Endothelial cell of umbilical vein (primary cell): Measurements from ENCODE around the gene TAAR8. TPM values are rescaled to one million over a fixed set of nuclear protein-coding genes. Genes with fewer than 3 reads are reported as not detected.

ENCODE experiments used
- BruUV-seq: library from RNA; stranded (reverse); fragments of 400-500 nt; replicated peaks from 2 replicates; lab custom pipeline; 2021; lab: Mats Ljungman, UMichigan
- CTCF ChIA-PET: fragments of 300-600, 350-600 bp; sonication (Branson Sonifier 250); formaldehyde crosslinking; loops from one replicate; lab custom pipeline; 2021; ENCODE audit warnings: antibody characterized with exemption, inconsistent platforms; lab: Charles Lee
- POLR2A ChIA-PET: fragments of 300-600, 350-600 bp; sonication (Branson Sonifier 250); formaldehyde crosslinking; loops from one replicate; lab custom pipeline; 2021; ENCODE audit warnings: antibody characterized with exemption, inconsistent platforms; lab: Charles Lee
- DNase-seq: peaks from one replicate; pipeline ENCODE4 v3.0.0-alpha.2; 2011; ENCODE audit warnings: low read depth, low spot score
- FAIRE-seq: peaks from 2 replicates; lab custom pipeline; 2011; peaks lifted over from hg19 to GRCh38; lab: Jason Lieb, UNC
- H2AFZ ChIP-seq: 2 replicates; pipeline ENCODE4 v1.6.0; 2012; ENCODE audit warnings: low read depth, low read length, control low read depth, inconsistent platforms
- H3K27ac ChIP-seq: 2 replicates; pipeline ENCODE4 v1.5.1; 2011; ENCODE audit warnings: low read depth, mild to moderate bottlenecking, control low read depth, low read length, moderate library complexity; ENCODE audit not compliant: insufficient read depth
- H3K27me3 ChIP-seq, 2 experiments: 2 replicates each; pipeline versions ENCODE4 v1.6.0 to v1.6.1; 2011; ENCODE audit warnings: low read length in 2 of 2, mixed read lengths in 1 of 2; ENCODE audit not compliant: control insufficient read depth in 2 of 2, insufficient read depth in 2 of 2
- H3K36me3 ChIP-seq, 2 experiments: 2 replicates in 1 of 2; 3 replicates in 1 of 2; pipeline ENCODE4 v1.5.1; 2011; ENCODE audit warnings: low read length in 2 of 2, mild to moderate bottlenecking in 1 of 2, moderate library complexity in 1 of 2; ENCODE audit not compliant: control insufficient read depth in 2 of 2, insufficient read depth in 2 of 2; ENCODE audit errors: extremely low read depth in 1 of 2
- H3K4me1 ChIP-seq: 3 replicates; pipeline ENCODE4 v1.5.1; 2011; ENCODE audit warnings: mild to moderate bottlenecking, low read length; ENCODE audit not compliant: control insufficient read depth, insufficient read depth; ENCODE audit errors: extremely low read depth
- H3K4me2 ChIP-seq: 2 replicates; pipeline ENCODE4 v1.6.1; 2011; ENCODE audit warnings: low read length, control low read depth, mixed read lengths; ENCODE audit not compliant: insufficient read depth
- H3K4me3 ChIP-seq, 3 experiments: fragments of 200-600 bp in 1 of 3; sonication (generic), shearing (Covaris generic) in 1 of 3; replicated peaks in 1 of 3; 2 replicates each; pipeline ENCODE4 v1.5.1; 2011 to 2016; ENCODE audit warnings: control low read depth in 3 of 3, low read length in 3 of 3, mild to moderate bottlenecking in 2 of 3, inconsistent platforms in 1 of 3, low read depth in 1 of 3, moderate library complexity in 1 of 3; ENCODE audit not compliant: insufficient read depth in 1 of 3
- H3K79me2 ChIP-seq: 2 replicates; pipeline ENCODE4 v1.6.0; 2012; ENCODE audit warnings: low read length, inconsistent platforms; ENCODE audit not compliant: control insufficient read depth, insufficient read depth
- H3K9ac ChIP-seq: replicated peaks from 2 replicates; pipeline ENCODE3; 2011; ENCODE audit warnings: low read length, control low read depth; ENCODE audit not compliant: insufficient read depth; ENCODE audit errors: extremely low read depth
- H3K9me1 ChIP-seq: replicated peaks from 3 replicates; pipeline ENCODE4 v1.6.0; 2011; ENCODE audit warnings: mild to moderate bottlenecking, low read length; ENCODE audit not compliant: control insufficient read depth, insufficient read depth; ENCODE audit errors: extremely low read depth
- H3K9me3 ChIP-seq: replicated peaks from 2 replicates; pipeline ENCODE4 v1.5.1; 2012; ENCODE audit warnings: low read length, inconsistent platforms; ENCODE audit not compliant: control insufficient read depth, insufficient read depth
- H4K20me1 ChIP-seq: replicated peaks from 2 replicates; pipeline ENCODE3; 2011; ENCODE audit warnings: mild to moderate bottlenecking, low read length; ENCODE audit not compliant: control insufficient read depth, insufficient read depth; ENCODE audit errors: extremely low read depth
- EZH2 ChIP-seq: IDR thresholded peaks from 2 replicates; pipeline ENCODE4 v1.6.1; 2012; ENCODE audit warnings: borderline replicate concordance, low read depth, mild to moderate bottlenecking, moderate library complexity, low read length, inconsistent platforms; ENCODE audit not compliant: severe bottlenecking
- FOS ChIP-seq: IDR thresholded peaks from 2 replicates; pipeline ENCODE4 v1.6.1; 2011; ENCODE audit warnings: mild to moderate bottlenecking, low read length, moderate library complexity, borderline replicate concordance; ENCODE audit not compliant: insufficient read depth
- GATA2 ChIP-seq: IDR thresholded peaks from 2 replicates; pipeline ENCODE4 v1.7.0; 2011; ENCODE audit warnings: low read depth, mild to moderate bottlenecking, moderate library complexity, mixed read lengths, low read length; ENCODE audit not compliant: insufficient read length, insufficient read depth
- JUN ChIP-seq: IDR thresholded peaks from 2 replicates; pipeline ENCODE4 v1.6.1; 2011; ENCODE audit warnings: borderline replicate concordance, low read depth; ENCODE audit not compliant: insufficient read length, insufficient read depth
- MYC ChIP-seq: IDR thresholded peaks from one replicate; pipeline ENCODE4 v1.6.1; 2011; ENCODE audit warnings: mild to moderate bottlenecking, low read depth, low read length
- POLR2A ChIP-seq: IDR thresholded peaks from 2 replicates; pipeline ENCODE4 v1.6.1; 2012; ENCODE audit warnings: low read depth, mild to moderate bottlenecking, control low read depth, low read length
- POLR2AphosphoS5 ChIP-seq: IDR thresholded peaks from 2 replicates; pipeline ENCODE4 v1.6.1; 2012; ENCODE audit warnings: low read depth, mild to moderate bottlenecking, control low read depth, low read length, moderate library complexity; ENCODE audit not compliant: insufficient read depth
- dilution Hi-C: fragments of 300-500 bp; cut with MboI; formaldehyde crosslinking; loops from one replicate; pipeline ENCODE4 v1.15.0; 2019; ENCODE audit warnings: low sequenced_read_pairs; ENCODE audit not compliant: extremely low pct_ligation_motif_present
- intact Hi-C: fragments of 100-400 bp; cut with micrococcal nuclease; formaldehyde crosslinking; loops from one replicate; pipeline ENCODE4 v1.10.0; 2022
- polyA plus RNA-seq, 4 experiments: library from polyadenylated mRNA; depleted of rRNA in 3 of 4; stranded (reverse) in 3 of 4; unstranded in 1 of 4; fragments of >200 nt; gene quantifications; 2 replicates each; pipeline versions ENCODE4 v1.2.1 to v1.2.3, GENCODE V29; 2011 to 2012; ENCODE audit warnings: missing spikeins in 1 of 4
- total RNA-seq: library from RNA; stranded (reverse); gene quantifications from 2 replicates; pipeline ENCODE4 v1.2.3, GENCODE V29; 2021
- TF ChIP-seq, protein P1 (sequence below): IDR thresholded peaks from 2 replicates; pipeline ENCODE4 v1.6.1; 2011; ENCODE audit not compliant: insufficient read depth, insufficient read length
- TF ChIP-seq, protein P2 (sequence below), 2 donors: IDR thresholded peaks; 1 replicate in 1 of 2; 2 replicates in 1 of 2; pipeline ENCODE4 v1.5.1; 2011; ENCODE audit warnings: low read length in 2 of 2, mild to moderate bottlenecking in 2 of 2, moderate library complexity in 2 of 2, control low read depth in 1 of 2, inconsistent platforms in 1 of 2, low read depth in 1 of 2; ENCODE audit not compliant: insufficient read depth in 1 of 2; ENCODE audit errors: extremely low read depth in 1 of 2

Gene TAAR8
- total and polyA plus RNA-seq, 2 donors (not counting 3 experiments of a cell fraction or from before 2014, with no cell fraction given) = not detected

DNA sequence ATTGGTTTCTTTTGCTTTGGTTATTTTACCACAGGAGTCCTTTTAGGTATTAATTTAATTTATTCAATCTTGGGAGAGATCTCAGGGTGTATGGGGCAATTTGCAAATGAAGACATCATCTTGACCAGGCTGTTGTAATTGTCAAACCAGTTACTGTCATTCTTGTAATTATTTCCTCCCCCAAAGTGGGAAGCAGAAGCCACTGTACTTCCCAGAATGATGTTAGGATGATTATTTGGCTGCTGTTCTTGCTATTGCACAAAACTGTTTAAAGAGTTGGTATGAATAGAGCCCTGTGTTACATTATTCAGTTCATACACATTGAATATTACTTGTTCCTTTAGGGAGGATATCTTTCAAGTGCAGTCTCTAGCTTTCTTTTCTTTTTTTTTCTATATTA is 19.3 kb downstream of the TAAR8 start:
- peaks cover 0 to 5% of the 10 kb centered on the region in 2 experiments for H3K27me3 ChIP-seq
- FAIRE-seq (no peak), DNase-seq (no peak)
- H3K4me2 ChIP-seq = no peak overlapping the region
- H3K9ac ChIP-seq = no peak overlapping the region
- ChIA-PET CTCF (interaction anchor here (1.4 kb wide), 1 partner anchor 18 kb away, joined by 3 read pairs; no protein-coding TSS in a partner anchor), POLR2A (no interaction called here)
- no peaks in the 10 kb centered on the region for H4K20me1 ChIP-seq
- no peaks in the 10 kb centered on the region for H3K9me3 ChIP-seq
- no peaks in the 10 kb centered on the region for H3K9me1 ChIP-seq
- dilution Hi-C loops (no loop called here), intact Hi-C loops (no loop called here)
- BruUV-seq = no TSS peak
- H3K4me1 ChIP-seq = no peaks in the 10 kb centered on the region
- TF ChIP-seq, protein P1, sequence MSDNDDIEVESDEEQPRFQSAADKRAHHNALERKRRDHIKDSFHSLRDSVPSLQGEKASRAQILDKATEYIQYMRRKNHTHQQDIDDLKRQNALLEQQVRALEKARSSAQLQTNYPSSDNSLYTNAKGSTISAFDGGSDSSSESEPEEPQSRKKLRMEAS = no peak
- TF ChIP-seq FOS = no peak
- TF ChIP-seq POLR2AphosphoS5 = no peak
- TF ChIP-seq, protein P2, sequence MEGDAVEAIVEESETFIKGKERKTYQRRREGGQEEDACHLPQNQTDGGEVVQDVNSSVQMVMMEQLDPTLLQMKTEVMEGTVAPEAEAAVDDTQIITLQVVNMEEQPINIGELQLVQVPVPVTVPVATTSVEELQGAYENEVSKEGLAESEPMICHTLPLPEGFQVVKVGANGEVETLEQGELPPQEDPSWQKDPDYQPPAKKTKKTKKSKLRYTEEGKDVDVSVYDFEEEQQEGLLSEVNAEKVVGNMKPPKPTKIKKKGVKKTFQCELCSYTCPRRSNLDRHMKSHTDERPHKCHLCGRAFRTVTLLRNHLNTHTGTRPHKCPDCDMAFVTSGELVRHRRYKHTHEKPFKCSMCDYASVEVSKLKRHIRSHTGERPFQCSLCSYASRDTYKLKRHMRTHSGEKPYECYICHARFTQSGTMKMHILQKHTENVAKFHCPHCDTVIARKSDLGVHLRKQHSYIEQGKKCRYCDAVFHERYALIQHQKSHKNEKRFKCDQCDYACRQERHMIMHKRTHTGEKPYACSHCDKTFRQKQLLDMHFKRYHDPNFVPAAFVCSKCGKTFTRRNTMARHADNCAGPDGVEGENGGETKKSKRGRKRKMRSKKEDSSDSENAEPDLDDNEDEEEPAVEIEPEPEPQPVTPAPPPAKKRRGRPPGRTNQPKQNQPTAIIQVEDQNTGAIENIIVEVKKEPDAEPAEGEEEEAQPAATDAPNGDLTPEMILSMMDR (IDR thresholded peaks at IDR 0.05; ENCODE audit: extremely low read depth in 1 of 2, insufficient read depth in 1 of 2, low read depth in 1 of 2, low read length in 2 of 2) = no peak
- no peak for TF ChIP-seq JUN
- no peak for TF ChIP-seq POLR2A
- TF ChIP-seq EZH2 = no peak
- no peak for TF ChIP-seq MYC
- no peak for TF ChIP-seq GATA2
- H3K4me3 ChIP-seq = no peak overlapping the region
- no peak overlapping the region for H3K27ac ChIP-seq
- H2AFZ ChIP-seq = no peak overlapping the region
- H3K79me2 ChIP-seq = no peaks in the 10 kb centered on the region
- no peaks in the 10 kb centered on the region for H3K36me3 ChIP-seq
